IMR-90 (cell line): ENCODE results near the gene GNAS-AS1. TPM values are rescaled to one million over a fixed set of nuclear protein-coding genes. Genes with fewer than 3 reads are reported as not detected.

Experiments
- ATAC-seq: fragments of 200-7000 bp; cut with Tn5 transposase; 2 replicates; pipeline ENCODE4 v1.9.1; 2020; ENCODE audit warnings: low read depth, mild to moderate bottlenecking, moderate library complexity
- BruUV-seq: library from RNA; stranded (reverse); fragments of 400-500 nt; replicated peaks from 2 replicates; lab custom pipeline; 2021; lab: Mats Ljungman, UMichigan
- CTCF ChIA-PET: fragments of 300-600 bp; formaldehyde crosslinking; extraction: SDS; loops from one replicate; lab custom pipeline; 2021; ENCODE audit warnings: antibody characterized with exemption; lab: Yijun Ruan, JAX
- POLR2A ChIA-PET: fragments of 300-600 bp; sonication (Branson Sonifier 250); formaldehyde crosslinking; loops from one replicate; lab custom pipeline; 2022; ENCODE audit warnings: antibody characterized with exemption; ENCODE audit not compliant: unreplicated experiment; lab: Charles Lee
- DNase-seq: peaks from one replicate; pipeline ENCODE4 v3.0.0; 2013
- H2AFZ ChIP-seq: replicated peaks from 2 replicates; pipeline ENCODE3; 2013; ENCODE audit warnings: low read length, mild to moderate bottlenecking; ENCODE audit not compliant: poor library complexity
- H2AK5ac ChIP-seq: 2 replicates; pipeline ENCODE4 v1.6.1; 2013; ENCODE audit warnings: low read depth, low read length, inconsistent platforms
- H2AK9ac ChIP-seq: replicated peaks from 2 replicates; pipeline ENCODE3; 2013; ENCODE audit warnings: mild to moderate bottlenecking, low read depth, low read length, moderate library complexity; ENCODE audit not compliant: poor library complexity
- H2BK120ac ChIP-seq: 2 replicates; pipeline ENCODE4 v1.6.1; 2013; ENCODE audit warnings: low read depth, low read length, inconsistent platforms
- H2BK15ac ChIP-seq: 3 replicates; pipeline ENCODE4 v1.6.1; 2013; ENCODE audit warnings: low read depth, low read length, inconsistent platforms
- H2BK20ac ChIP-seq: 2 replicates; pipeline ENCODE4 v1.6.1; 2013; ENCODE audit warnings: low read depth, mild to moderate bottlenecking, inconsistent platforms, low read length, moderate library complexity
- H2BK5ac ChIP-seq: 2 replicates; pipeline ENCODE4 v1.6.1; 2013; ENCODE audit warnings: mild to moderate bottlenecking, low read depth, low read length, inconsistent platforms; ENCODE audit not compliant: poor library complexity, severe bottlenecking
- H3K14ac ChIP-seq: replicated peaks from 2 replicates; pipeline ENCODE4 v1.6.1; 2013; ENCODE audit warnings: low read depth, low read length, inconsistent platforms
- H3K18ac ChIP-seq: 2 replicates; pipeline ENCODE4 v1.6.1; 2013; ENCODE audit warnings: low read depth, low read length, control low read depth
- H3K23ac ChIP-seq: 2 replicates; pipeline ENCODE4 v1.6.1; 2013; ENCODE audit warnings: low read depth, low read length, inconsistent platforms
- H3K27ac ChIP-seq: 2 replicates; pipeline ENCODE4 v1.5.1; 2013; ENCODE audit warnings: mild to moderate bottlenecking, control low read depth, low read length; ENCODE audit not compliant: insufficient read depth
- H3K27me3 ChIP-seq: 2 replicates; pipeline ENCODE4 v1.6.1; 2013; ENCODE audit warnings: low read length; ENCODE audit not compliant: control insufficient read depth, insufficient read depth
- H3K36me3 ChIP-seq: 2 replicates; pipeline ENCODE4 v1.6.1; 2013; ENCODE audit warnings: low read length, mixed read lengths; ENCODE audit not compliant: control insufficient read depth, insufficient read depth
- H3K4ac ChIP-seq: 2 replicates; pipeline ENCODE4 v1.6.1; 2013; ENCODE audit warnings: low read depth, low read length, inconsistent platforms
- H3K4me1 ChIP-seq: 2 replicates; pipeline ENCODE4 v1.6.1; 2013; ENCODE audit warnings: low read length, mixed read lengths; ENCODE audit not compliant: control insufficient read depth, insufficient read depth
- H3K4me2 ChIP-seq: 2 replicates; pipeline ENCODE4 v1.6.1; 2013; ENCODE audit warnings: low read depth, mild to moderate bottlenecking, control low read depth, low read length, moderate library complexity
- H3K4me3 ChIP-seq: 2 replicates; pipeline ENCODE4 v1.5.1; 2013; ENCODE audit warnings: low read depth, mild to moderate bottlenecking, control low read depth, low read length, moderate library complexity; ENCODE audit not compliant: insufficient read depth
- H3K56ac ChIP-seq: 2 replicates; pipeline ENCODE4 v1.6.1; 2013; ENCODE audit warnings: low read length, inconsistent platforms; ENCODE audit not compliant: insufficient read depth; ENCODE audit errors: extremely low read depth
- H3K79me1 ChIP-seq, 2 experiments: 2 replicates each; pipeline ENCODE4 v1.6.1; 2013; ENCODE audit warnings: low read length in 2 of 2, inconsistent platforms in 1 of 2, low read depth in 1 of 2
- H3K9ac ChIP-seq: 2 replicates; pipeline ENCODE4 v1.6.1; 2013; ENCODE audit warnings: low read depth, low read length, control low read depth
- H3K9me1 ChIP-seq: 2 replicates; pipeline ENCODE4 v1.6.1; 2013; ENCODE audit warnings: low read length, inconsistent platforms; ENCODE audit not compliant: insufficient read depth
- H3K9me3 ChIP-seq: 2 replicates; pipeline ENCODE4 v1.6.1; 2013; ENCODE audit warnings: low read length; ENCODE audit not compliant: control insufficient read depth, insufficient read depth
- H4K20me1 ChIP-seq: 2 replicates; pipeline ENCODE4 v1.6.1; 2013; ENCODE audit warnings: low read length, inconsistent platforms; ENCODE audit not compliant: insufficient read depth
- H4K5ac ChIP-seq: 2 replicates; pipeline ENCODE4 v1.6.1; 2013; ENCODE audit warnings: mild to moderate bottlenecking, low read depth, low read length, control low read depth
- H4K8ac ChIP-seq, 2 experiments: 2 replicates each; pipeline ENCODE4 v1.6.1; 2013; ENCODE audit warnings: low read depth in 2 of 2, low read length in 2 of 2, control low read depth in 1 of 2, inconsistent platforms in 1 of 2
- H4K91ac ChIP-seq: 2 replicates; pipeline ENCODE4 v1.6.1; 2013; ENCODE audit warnings: low read depth, low read length, inconsistent platforms; ENCODE audit not compliant: insufficient read depth
- BHLHE40 ChIP-seq: fragments of 150-350 bp; IDR thresholded peaks from 2 replicates; pipeline ENCODE4 v1.6.1; 2016; ENCODE audit warnings: mild to moderate bottlenecking, low read depth, low read length
- CEBPB ChIP-seq: IDR thresholded peaks from 2 replicates; pipeline ENCODE4 v1.6.1; 2012; ENCODE audit warnings: low read depth, low read length, improper control_type of control experiment
- CHD1 ChIP-seq: IDR thresholded peaks from 2 replicates; pipeline ENCODE4 v1.6.1; 2012; ENCODE audit warnings: low read depth, low read length, improper control_type of control experiment
- FOS ChIP-seq: fragments of 150-350 bp; IDR thresholded peaks from 2 replicates; pipeline ENCODE4 v1.6.1; 2016; ENCODE audit warnings: low read depth, low read length
- MAZ ChIP-seq: IDR thresholded peaks from 2 replicates; pipeline ENCODE4 v1.6.1; 2012; ENCODE audit warnings: low read depth, mild to moderate bottlenecking, low read length, improper control_type of control experiment, moderate library complexity, borderline replicate concordance
- MXI1 ChIP-seq: IDR thresholded peaks from 2 replicates; pipeline ENCODE4 v1.6.1; 2012; ENCODE audit warnings: low read depth, mild to moderate bottlenecking, low read length, moderate library complexity, borderline replicate concordance
- NFE2L2 ChIP-seq: fragments of 150-350 bp; IDR thresholded peaks from 2 replicates; pipeline ENCODE4 v1.6.1; 2016; ENCODE audit warnings: low read depth, mild to moderate bottlenecking, low read length
- POLR2A ChIP-seq: IDR thresholded peaks from 2 replicates; pipeline ENCODE4 v1.6.1; 2012; ENCODE audit warnings: mild to moderate bottlenecking, low read depth, low read length
- RAD21 ChIP-seq: IDR thresholded peaks from 2 replicates; pipeline ENCODE4 v1.6.1; 2012; ENCODE audit warnings: low read length, improper control_type of control experiment
- RCOR1 ChIP-seq: IDR thresholded peaks from 2 replicates; pipeline ENCODE4 v1.6.1; 2012; ENCODE audit warnings: mild to moderate bottlenecking, low read length, improper control_type of control experiment; ENCODE audit not compliant: insufficient replicate concordance
- RFX5 ChIP-seq: IDR thresholded peaks from 2 replicates; pipeline ENCODE4 v1.8.0; 2012; ENCODE audit warnings: low read depth, mild to moderate bottlenecking, low read length, moderate library complexity
- SMC3 ChIP-seq: fragments of 150-350 bp; IDR thresholded peaks from 2 replicates; pipeline ENCODE4 v1.6.1; 2016; ENCODE audit warnings: low read depth, mild to moderate bottlenecking, antibody characterized with exemption, low read length, moderate library complexity
- WGBS, 2 experiments: methylation state at CpG; one replicate each; pipeline versions ENCODE4 v1.1.5 to v1.1.7; 2013; ENCODE audit warnings: missing lambda C conversion rate in 2 of 2; ENCODE audit not compliant: insufficient read length in 1 of 2; ENCODE audit errors: extremely low coverage in 2 of 2; 5-methylcytosine and 5-hydroxymethylcytosine counted together
- dilution Hi-C: fragments of 300-500 bp; cut with HindIII; formaldehyde crosslinking; loops from one replicate; pipeline ENCODE4 v1.14.3; 2018; ENCODE audit warnings: low sequenced_read_pairs; ENCODE audit not compliant: unreplicated experiment
- in situ Hi-C: fragments of 300-500 bp; cut with MboI; formaldehyde crosslinking; loops from 3 replicates; pipeline ENCODE4 v1.14.3; 2019; ENCODE audit warnings: low sequenced_read_pairs, inconsistent platforms, mixed read lengths
- intact Hi-C: fragments of 100-400 bp; cut with micrococcal nuclease; formaldehyde crosslinking; loops from 2 replicates; pipeline ENCODE4 v1.10.0; 2022
- polyA plus RNA-seq, 3 experiments: library from polyadenylated mRNA; depleted of rRNA; stranded (reverse); fragments of >200 nt; gene quantifications; 2 replicates each; pipeline ENCODE4 v1.2.3, GENCODE V29; 2012; ENCODE audit warnings: low replicate concordance in 1 of 3
- total RNA-seq: library from RNA; depleted of rRNA; stranded (reverse); fragments of >200 nt; gene quantifications from 2 replicates; pipeline ENCODE4 v1.2.3, GENCODE V29; 2012
- TF ChIP-seq, protein P1 (sequence below): fragments of 150-350 bp; IDR thresholded peaks from 2 replicates; pipeline ENCODE4 v1.6.1; 2017; ENCODE audit warnings: mild to moderate bottlenecking, antibody characterized with exemption, low read length, low read depth
- TF ChIP-seq, protein P2 (sequence below): fragments of 150-350 bp; IDR thresholded peaks from 2 replicates; pipeline ENCODE4 v1.6.1; 2016; ENCODE audit warnings: low read depth, mild to moderate bottlenecking, low read length, moderate library complexity, borderline replicate concordance

GNAS-AS1 gene
- total and polyA plus RNA-seq, 2 of the 4 experiments (the other 2 are of a cell fraction), result 0.54 to 0.60 TPM

DNA sequence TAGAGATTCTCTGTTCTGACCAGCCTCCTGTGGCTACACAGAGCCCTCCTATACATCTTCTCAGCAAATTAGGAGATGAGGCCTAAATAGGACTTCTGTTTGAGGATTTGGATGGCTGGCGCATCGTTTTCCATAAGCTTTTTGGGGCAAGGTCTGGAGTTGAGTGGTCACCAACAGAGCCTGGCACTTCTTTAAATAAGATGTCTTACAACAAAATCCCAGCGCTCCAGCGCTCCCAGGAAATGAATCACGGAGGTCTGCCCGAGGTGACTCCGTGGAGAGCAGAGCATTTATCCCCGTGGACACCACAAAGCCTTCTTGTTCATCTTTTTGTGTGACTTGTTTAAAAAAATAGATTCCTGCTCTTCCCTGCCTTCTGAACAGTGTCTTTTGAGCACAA lies 75.3 kb downstream of the GNAS-AS1 start:
- H3K56ac ChIP-seq, result no peak overlapping the region
- H3K4me3 ChIP-seq, result no peak overlapping the region
- in situ Hi-C loops, result no loop called here
- H2BK15ac ChIP-seq, result no peak overlapping the region
- no peaks in the 10 kb centered on the region for H4K20me1 ChIP-seq
- intact Hi-C loops, result no loop called here
- H2BK20ac ChIP-seq, result no peak overlapping the region
- H3K27ac ChIP-seq, result no peak overlapping the region
- dilution Hi-C loops, result no loop called here
- no peaks in the 10 kb centered on the region for H3K79me1 ChIP-seq
- no peak overlapping the region for H2BK5ac ChIP-seq
- no peak overlapping the region for H4K91ac ChIP-seq
- peaks cover 41% of the 10 kb centered on the region for H3K27me3 ChIP-seq
- H3K14ac ChIP-seq, result no peak overlapping the region
- POLR2A ChIA-PET, result no interaction called here
- no peak overlapping the region for H3K9ac ChIP-seq
- H2AK9ac ChIP-seq, result no peak overlapping the region
- H4K8ac ChIP-seq, result no peak overlapping the region
- ATAC-seq, result no peak
- no CpG with 5 or more reads among the region's 8 CpGs for WGBS, 2 experiments
- CTCF ChIA-PET, result no interaction called here
- H3K4me1 ChIP-seq, result no peaks in the 10 kb centered on the region
- H3K23ac ChIP-seq, result no peak overlapping the region
- H3K9me1 ChIP-seq, result no peaks in the 10 kb centered on the region; the same call in 1 of the 2 replicates
- no TSS peak for BruUV-seq
- no peak overlapping the region for H3K4me2 ChIP-seq
- no peak overlapping the region for H3K18ac ChIP-seq
- H4K5ac ChIP-seq, result no peak overlapping the region
- H3K9me3 ChIP-seq, result no peaks in the 10 kb centered on the region
- no peak overlapping the region for H2AK5ac ChIP-seq
- no peak overlapping the region for H2BK120ac ChIP-seq
- no peak overlapping the region for H3K4ac ChIP-seq
- no peak for TF ChIP-seq MXI1
- TF ChIP-seq POLR2A, result no peak
- TF ChIP-seq MAZ, result no peak
- TF ChIP-seq CEBPB, result no peak
- TF ChIP-seq FOS, result no peak
- TF ChIP-seq BHLHE40, result no peak
- TF ChIP-seq, protein P1, sequence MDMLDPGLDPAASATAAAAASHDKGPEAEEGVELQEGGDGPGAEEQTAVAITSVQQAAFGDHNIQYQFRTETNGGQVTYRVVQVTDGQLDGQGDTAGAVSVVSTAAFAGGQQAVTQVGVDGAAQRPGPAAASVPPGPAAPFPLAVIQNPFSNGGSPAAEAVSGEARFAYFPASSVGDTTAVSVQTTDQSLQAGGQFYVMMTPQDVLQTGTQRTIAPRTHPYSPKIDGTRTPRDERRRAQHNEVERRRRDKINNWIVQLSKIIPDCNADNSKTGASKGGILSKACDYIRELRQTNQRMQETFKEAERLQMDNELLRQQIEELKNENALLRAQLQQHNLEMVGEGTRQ, result no peak
- no peak for TF ChIP-seq RCOR1
- no peak for TF ChIP-seq RFX5
- TF ChIP-seq, protein P2, sequence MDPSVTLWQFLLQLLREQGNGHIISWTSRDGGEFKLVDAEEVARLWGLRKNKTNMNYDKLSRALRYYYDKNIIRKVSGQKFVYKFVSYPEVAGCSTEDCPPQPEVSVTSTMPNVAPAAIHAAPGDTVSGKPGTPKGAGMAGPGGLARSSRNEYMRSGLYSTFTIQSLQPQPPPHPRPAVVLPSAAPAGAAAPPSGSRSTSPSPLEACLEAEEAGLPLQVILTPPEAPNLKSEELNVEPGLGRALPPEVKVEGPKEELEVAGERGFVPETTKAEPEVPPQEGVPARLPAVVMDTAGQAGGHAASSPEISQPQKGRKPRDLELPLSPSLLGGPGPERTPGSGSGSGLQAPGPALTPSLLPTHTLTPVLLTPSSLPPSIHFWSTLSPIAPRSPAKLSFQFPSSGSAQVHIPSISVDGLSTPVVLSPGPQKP, result no peak
- no peak for TF ChIP-seq SMC3
- no peak for TF ChIP-seq NFE2L2
- no peak for TF ChIP-seq CHD1
- TF ChIP-seq RAD21, result no peak
- DNase-seq, result no peak
- H2AFZ ChIP-seq, result no peak overlapping the region
- no peaks in the 10 kb centered on the region for H3K36me3 ChIP-seq
